Neutrophil (primary cell): ENCODE results near the gene SARM1.

Experiments
- H3K27ac ChIP-seq: fragments of 200-600 bp; sonication (generic); 2 replicates; pipeline ENCODE4 v1.5.1; 2016; ENCODE audit warnings: mild to moderate bottlenecking, moderate library complexity
- H3K27me3 ChIP-seq: fragments of 200-600 bp; sonication (generic); 2 replicates; pipeline ENCODE4 v1.6.0; 2016; ENCODE audit warnings: mild to moderate bottlenecking
- H3K36me3 ChIP-seq: fragments of 200-600 bp; sonication (generic); 2 replicates; pipeline ENCODE4 v1.5.1; 2017
- H3K4me1 ChIP-seq, 2 experiments: fragments of 200-600 bp in 1 of 2; sonication (generic) in 1 of 2; 1 replicate in 1 of 2; 2 replicates in 1 of 2; pipeline versions ENCODE4 v1.5.1 to v1.6.1; 2013 to 2016; ENCODE audit warnings: low read depth in 1 of 2, low read length in 1 of 2, mild to moderate bottlenecking in 1 of 2, moderate library complexity in 1 of 2; ENCODE audit not compliant: control insufficient read depth in 1 of 2, insufficient read depth in 1 of 2
- H3K4me3 ChIP-seq, 2 experiments: fragments of 200-600 bp in 1 of 2; sonication (generic) in 1 of 2; 1 replicate in 1 of 2; 2 replicates in 1 of 2; pipeline ENCODE4 v1.5.1; 2013 to 2016; ENCODE audit warnings: low read depth in 1 of 2, low read length in 1 of 2, mild to moderate bottlenecking in 1 of 2, moderate library complexity in 1 of 2
- H3K9me3 ChIP-seq: fragments of 200-600 bp; sonication (generic); 2 replicates; pipeline ENCODE4 v1.5.1; 2016
- CTCF ChIP-seq: fragments of 200-600 bp; sonication (generic); IDR thresholded peaks from 2 replicates; pipeline ENCODE4 v1.5.1; 2016; ENCODE audit warnings: antibody characterized with exemption

SARM1 gene

GRCh38 chr17:28343491-28343932, 28.0 kb upstream of the SARM1 start:
- Histone ChIP-seq H3K4me3 (no peak overlapping the region), H3K9me3 (no peaks in the 10 kb centered on the region), H3K4me1 (no peaks in the 10 kb centered on the region), H3K27me3 (no peaks in the 10 kb centered on the region), H3K27ac (no peak overlapping the region), H3K36me3 (peaks cover 92% of the 10 kb centered on the region)
- TF ChIP-seq CTCF = no peak

GRCh38 chr17:28344011-28344410, 27.5 kb upstream of the SARM1 start:
- Histone ChIP-seq H3K9me3 (no peaks in the 10 kb centered on the region), H3K4me1 (no peaks in the 10 kb centered on the region), H3K27ac (no peak overlapping the region), H3K4me3 (no peak overlapping the region), H3K27me3 (no peaks in the 10 kb centered on the region), H3K36me3 (peaks cover 97% of the 10 kb centered on the region)
- no peak for TF ChIP-seq CTCF

GRCh38 chr17:28344435-28344901, 27.0 kb upstream of the SARM1 start:
- no peaks in the 10 kb centered on the region for H3K4me1 ChIP-seq
- peaks cover 99% of the 10 kb centered on the region for H3K36me3 ChIP-seq
- no peak overlapping the region for H3K4me3 ChIP-seq
- H3K27ac ChIP-seq = no peak overlapping the region
- no peaks in the 10 kb centered on the region for H3K9me3 ChIP-seq
- no peaks in the 10 kb centered on the region for H3K27me3 ChIP-seq
- no peak for TF ChIP-seq CTCF

GRCh38 chr17:28345419-28346198, 25.9 kb upstream of the SARM1 start:
- H3K4me3 ChIP-seq = no peak overlapping the region
- H3K27ac ChIP-seq = no peak overlapping the region
- no peaks in the 10 kb centered on the region for H3K9me3 ChIP-seq
- H3K36me3 ChIP-seq = peaks cover 100% of the 10 kb centered on the region
- no peaks in the 10 kb centered on the region for H3K27me3 ChIP-seq
- H3K4me1 ChIP-seq = no peaks in the 10 kb centered on the region
- TF ChIP-seq CTCF = no peak

- Histone ChIP-seq H3K9me3 (no peaks in the 10 kb centered on the region), H3K27ac (no peak overlapping the region), H3K4me1 (no peaks in the 10 kb centered on the region), H3K36me3 (peaks cover 100% of the 10 kb centered on the region), H3K27me3 (no peaks in the 10 kb centered on the region), H3K4me3 (no peak overlapping the region)
- TF ChIP-seq CTCF = no peak
These were observed 25.3 kb upstream of the SARM1 start for GRCh38 chr17:28346199-28346580.
